ENCODE data around the gene OR8H3.

DNA sequence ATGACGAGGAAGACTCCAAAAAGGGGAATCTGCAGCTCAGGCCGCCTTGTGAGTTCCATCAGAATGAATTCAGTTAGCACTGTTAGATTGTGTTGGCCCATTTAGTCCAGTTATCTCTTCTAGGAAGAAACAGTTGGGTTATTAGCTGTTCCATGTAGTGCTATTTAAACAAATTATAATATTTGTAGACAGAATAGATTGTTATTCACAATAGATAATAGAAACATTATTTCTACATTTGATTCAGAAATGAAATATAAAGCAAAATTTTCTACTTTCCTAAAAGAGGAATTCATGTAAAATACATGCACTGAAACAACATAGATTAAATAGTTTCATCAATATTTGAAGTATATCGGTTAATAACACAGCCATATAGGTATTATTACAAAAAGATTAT lies 38.0 kb downstream of the OR8H3 start, which contains the start of gene OR8K5:
- TF ChIP-seq POLR2AphosphoS5 (IDR thresholded peaks at IDR 0.05) (no peak), POLR2A (IDR thresholded peaks at IDR 0.05) (no peak)
- TF ChIP-seq, protein P1, sequence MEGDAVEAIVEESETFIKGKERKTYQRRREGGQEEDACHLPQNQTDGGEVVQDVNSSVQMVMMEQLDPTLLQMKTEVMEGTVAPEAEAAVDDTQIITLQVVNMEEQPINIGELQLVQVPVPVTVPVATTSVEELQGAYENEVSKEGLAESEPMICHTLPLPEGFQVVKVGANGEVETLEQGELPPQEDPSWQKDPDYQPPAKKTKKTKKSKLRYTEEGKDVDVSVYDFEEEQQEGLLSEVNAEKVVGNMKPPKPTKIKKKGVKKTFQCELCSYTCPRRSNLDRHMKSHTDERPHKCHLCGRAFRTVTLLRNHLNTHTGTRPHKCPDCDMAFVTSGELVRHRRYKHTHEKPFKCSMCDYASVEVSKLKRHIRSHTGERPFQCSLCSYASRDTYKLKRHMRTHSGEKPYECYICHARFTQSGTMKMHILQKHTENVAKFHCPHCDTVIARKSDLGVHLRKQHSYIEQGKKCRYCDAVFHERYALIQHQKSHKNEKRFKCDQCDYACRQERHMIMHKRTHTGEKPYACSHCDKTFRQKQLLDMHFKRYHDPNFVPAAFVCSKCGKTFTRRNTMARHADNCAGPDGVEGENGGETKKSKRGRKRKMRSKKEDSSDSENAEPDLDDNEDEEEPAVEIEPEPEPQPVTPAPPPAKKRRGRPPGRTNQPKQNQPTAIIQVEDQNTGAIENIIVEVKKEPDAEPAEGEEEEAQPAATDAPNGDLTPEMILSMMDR (IDR thresholded peaks at IDR 0.05): no peak

Measured in gastroesophageal sphincter (tissue), 3 donors.